Upper lobe of left lung (tissue), 4 donors: ENCODE data around the gene HBD.

Source experiments
- CTCF ChIP-seq, 6 experiments: fragments of 450-650 bp in 4 of 6; fragments of 200-600 bp in 2 of 6; sonication (generic) in 2 of 6; IDR thresholded peaks; one replicate each; pipeline ENCODE4 v1.5.1; 2016 to 2019; ENCODE audit warnings: antibody characterized with exemption in 6 of 6
- POLR2A ChIP-seq, 4 donors: fragments of 450-650 bp; IDR thresholded peaks; one replicate each; pipeline ENCODE4 v1.5.1; 2016 to 2017; ENCODE audit warnings: antibody characterized with exemption in 4 of 4, mild to moderate bottlenecking in 2 of 4

- TF ChIP-seq POLR2A (IDR thresholded peaks at IDR 0.05) (no peak), CTCF (IDR thresholded peaks at IDR 0.05) (no peak)
These were observed 48.8 kb upstream of the HBD start for GRCh38 chr11:5283086-5283485.
